GM19372 (cell line): Measurements from ENCODE around the gene COLQ.
"Not testable (repeated sequence)": the region's sequence is repeated elsewhere in the genome, so short reads cannot be mapped to it uniquely, and the experiment has no call there.

Source experiments
- ATAC-seq: cut with Tn5 transposase; IDR thresholded peaks from one replicate; pipeline ENCODE4 v1.9.1; 2021; ENCODE audit warnings: mild to moderate bottlenecking, low read depth, moderate library complexity; ENCODE audit not compliant: unreplicated experiment

The COLQ gene

DNA sequence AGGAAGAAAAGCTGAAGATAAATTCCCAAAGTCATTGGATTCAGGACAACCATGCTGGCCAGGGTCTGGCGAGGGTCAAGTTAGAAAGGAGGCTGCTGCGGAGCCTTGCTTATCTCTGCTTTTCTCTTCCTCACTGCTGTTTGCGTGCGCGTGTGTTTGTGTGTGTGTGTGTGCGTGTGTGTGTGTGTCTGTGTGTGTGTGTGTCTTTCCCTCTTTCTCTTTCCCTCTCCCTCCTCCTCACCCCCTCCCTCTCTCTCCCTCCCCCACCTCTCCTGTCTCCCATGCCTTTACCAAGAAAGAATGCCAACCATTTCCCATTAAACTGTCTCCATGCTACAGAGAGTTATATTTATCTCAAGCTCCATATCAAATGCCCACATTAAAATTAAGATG, at the start of gene COLQ:
TSS of gene COLQ (minus strand) at position 134 of the 393 bp plus-strand sequence. CDS start at position 53, 81 bp downstream.
- no peak for ATAC-seq

DNA sequence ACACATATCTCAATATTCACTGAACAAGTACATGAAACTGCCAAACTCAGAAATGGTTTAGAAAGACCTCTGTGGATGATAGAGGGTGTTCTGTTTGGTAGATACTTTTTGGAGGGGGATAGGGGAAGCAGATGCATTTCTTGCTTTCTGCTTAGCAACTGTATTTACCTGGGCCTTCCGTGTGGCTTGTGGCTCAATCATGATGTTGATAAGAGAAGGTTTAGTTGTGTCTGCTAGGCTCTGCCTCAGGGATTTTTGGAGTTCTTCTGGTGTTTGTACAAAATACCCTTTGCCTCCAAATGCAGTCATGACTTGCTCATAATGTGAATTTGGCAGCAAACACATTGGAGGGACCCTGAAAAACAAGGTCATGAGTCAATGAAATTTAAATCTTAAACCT, 41.7 kb upstream of the COLQ start:
- no peak for ATAC-seq

GRCh38 chr3:15562560-15562959, 41.1 kb upstream of the COLQ start:
- no peak for ATAC-seq

DNA sequence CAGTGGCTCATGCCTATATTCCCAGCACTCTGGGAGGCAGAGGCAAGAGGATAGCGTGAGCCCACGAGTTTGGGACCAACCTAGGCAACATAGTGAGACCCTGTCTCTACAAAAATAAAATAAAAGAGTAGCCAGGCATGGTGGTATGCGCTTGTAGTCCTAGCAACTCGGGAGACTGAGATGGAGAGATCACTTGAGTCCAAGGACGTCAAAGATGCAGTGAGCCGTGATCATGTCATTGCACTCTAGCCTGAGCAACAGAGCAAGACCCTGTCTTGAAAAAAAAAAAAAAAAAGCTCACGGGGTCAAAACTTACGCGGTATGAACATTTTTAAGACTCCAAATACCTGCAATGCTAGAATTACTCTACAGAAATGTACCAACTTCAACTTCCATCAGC, 37.1 kb upstream of the COLQ start:
- ATAC-seq = no peak

DNA sequence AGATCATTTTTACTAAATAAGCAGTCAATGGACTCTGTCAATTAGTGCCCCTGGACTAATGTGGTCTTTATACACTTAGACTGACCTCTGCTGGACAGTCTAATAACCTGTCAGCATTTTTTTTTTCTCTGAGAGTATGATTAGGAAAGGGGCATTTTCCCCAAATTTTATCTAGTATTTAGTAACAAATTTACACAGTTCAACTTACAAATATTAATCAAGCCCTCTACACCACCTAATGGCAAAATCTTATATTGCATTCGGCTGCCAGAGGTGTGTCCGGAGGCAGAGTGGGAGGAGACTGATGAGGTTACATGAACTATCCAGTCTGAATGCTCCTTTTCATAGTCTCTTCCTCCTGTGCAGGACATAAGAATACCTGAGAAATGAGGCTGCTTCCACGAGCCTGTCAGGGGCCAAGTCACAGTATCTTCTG, 36.0 kb upstream of the COLQ start:
- ATAC-seq = peak; percentile 63

DNA sequence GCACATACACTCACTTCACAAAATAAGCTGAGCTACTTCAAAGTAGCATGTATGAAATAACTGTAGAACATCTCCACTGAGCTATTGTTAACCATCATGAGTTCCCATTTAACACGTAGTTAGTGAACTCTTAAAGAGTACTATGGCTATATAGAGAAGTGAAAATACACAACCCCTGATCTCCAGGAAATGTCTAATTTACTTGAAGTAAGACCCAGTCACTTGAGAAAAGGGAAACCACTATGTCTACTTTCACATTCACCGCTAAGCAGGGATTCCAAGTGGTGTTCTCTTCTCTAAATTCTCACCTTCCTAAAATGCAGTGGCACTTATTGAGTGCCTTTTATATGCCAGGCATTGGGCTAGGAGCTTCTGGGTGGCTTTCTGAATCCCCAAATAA, 35.0 kb upstream of the COLQ start:
- ATAC-seq = peak; percentile 82

DNA sequence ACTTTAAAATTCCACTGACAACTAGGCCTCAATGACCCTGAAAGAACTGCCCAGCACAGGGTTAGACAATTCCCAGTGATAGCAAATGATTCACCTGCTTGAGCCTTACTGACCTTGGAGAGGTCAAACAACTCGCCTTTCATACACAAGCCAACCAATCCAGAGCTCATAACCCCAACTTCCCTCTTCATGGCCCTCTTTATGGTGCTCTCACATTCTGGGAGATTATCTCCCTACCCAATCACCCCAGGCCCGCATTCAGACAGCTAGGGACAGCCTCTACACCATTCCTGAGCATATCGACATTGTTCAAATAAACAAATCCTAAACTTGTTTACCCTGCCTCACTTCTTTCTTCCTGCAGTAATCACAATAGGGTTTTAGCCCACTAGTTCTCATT, 32.2 kb upstream of the COLQ start:
- ATAC-seq = no peak

DNA sequence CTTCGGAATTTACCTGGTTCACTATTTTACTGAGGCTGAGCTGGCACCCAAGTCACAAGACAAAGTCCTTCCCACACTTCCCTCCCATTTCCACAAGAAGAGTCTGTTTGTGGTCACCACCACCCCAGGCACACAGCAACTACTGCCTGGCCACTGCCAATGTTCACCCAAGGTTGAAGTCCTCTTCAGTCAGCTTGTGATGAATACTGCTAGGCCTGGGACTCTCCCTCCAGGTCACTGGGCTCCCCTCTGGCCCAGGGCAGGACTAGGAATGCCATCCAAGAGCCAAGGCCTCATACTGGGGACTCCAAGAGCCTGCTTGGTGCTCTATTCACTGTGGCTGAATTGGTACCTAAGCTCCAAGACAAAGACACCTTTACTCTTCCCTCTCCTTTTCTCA, 30.4 kb upstream of the COLQ start:
- no peak for ATAC-seq

- ATAC-seq = no peak
Measured at GRCh38 chr3:15549846-15550245, 28.3 kb upstream of the COLQ start.

DNA sequence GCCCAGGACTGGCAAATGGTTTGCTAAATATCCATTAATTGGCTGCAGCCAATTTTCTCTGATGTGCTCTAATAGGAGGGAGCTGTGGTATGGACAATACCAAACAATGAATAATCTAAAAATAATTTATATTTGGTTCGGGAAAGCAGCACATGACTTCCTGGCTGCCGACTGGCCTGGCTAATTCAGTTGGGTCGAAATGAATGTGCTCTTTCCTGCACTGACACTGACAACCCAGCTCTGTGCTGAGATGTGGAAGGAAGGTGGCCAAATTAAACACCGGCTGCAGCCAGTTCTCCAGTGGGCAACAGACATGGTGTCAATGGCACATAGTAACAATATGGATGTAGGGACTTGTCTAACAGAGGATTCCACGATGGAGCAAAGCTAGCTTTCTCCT, 21.1 kb upstream of the COLQ start:
- ATAC-seq = no peak

DNA sequence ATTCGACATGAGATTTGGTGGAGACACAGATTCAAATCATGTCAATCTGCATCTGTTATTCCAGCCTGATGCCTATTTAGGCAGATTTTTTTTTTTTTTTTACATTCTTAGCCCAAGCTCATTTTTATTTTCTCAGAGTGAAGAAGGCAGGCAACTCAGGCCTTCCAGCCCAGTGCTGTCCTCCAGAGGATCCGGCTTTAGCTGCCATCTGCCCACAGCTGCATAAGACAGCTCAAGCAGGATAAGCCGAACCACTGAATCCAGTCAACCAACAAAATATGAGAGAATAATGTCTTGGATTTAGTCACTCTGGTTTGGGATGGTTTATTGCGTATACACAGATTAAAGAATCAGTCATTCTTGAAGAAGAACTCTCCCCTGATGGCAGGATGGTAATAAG, 19.9 kb upstream of the COLQ start:
- ATAC-seq = no peak

GRCh38 chr3:15539066-15539465, 17.6 kb upstream of the COLQ start:
- ATAC-seq = no peak

DNA sequence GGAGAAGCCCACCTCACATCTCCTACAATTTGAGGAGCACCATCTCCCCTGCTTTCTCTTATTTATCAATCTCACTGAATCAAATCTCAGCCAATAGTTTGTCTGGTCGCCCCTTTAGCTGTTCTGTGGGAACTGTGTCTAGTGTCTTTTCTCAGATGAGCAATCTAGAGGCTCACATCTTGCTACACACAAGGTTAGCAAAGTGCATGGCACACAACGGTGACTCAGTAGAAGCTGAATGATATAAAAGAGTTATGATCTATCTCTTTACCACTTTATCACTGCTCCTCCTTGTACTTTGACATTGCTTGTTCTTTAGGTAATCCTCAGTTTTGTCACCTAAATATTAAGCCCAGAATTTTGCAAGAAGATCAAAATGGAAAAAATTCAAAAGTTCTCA, 16.8 kb upstream of the COLQ start:
- no peak for ATAC-seq

DNA sequence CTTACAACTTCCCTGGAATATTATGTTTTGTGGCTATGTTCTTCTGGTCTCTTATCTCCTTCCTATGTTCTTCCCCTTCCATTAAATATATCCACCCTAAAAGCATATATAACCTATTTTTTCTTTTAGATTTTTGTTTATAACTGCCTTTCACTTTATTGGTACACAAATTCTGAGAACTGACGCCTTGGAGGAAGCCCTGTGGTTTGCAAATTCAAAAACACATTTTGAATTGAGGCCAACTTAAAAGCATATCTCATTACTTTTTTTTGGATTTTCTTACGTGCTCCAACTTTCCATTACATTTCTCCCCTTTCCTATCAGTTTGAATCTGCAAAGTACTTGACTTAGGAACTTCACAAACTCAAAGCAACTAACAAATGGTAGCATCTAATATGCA, 15.3 kb upstream of the COLQ start:
- no peak for ATAC-seq

DNA sequence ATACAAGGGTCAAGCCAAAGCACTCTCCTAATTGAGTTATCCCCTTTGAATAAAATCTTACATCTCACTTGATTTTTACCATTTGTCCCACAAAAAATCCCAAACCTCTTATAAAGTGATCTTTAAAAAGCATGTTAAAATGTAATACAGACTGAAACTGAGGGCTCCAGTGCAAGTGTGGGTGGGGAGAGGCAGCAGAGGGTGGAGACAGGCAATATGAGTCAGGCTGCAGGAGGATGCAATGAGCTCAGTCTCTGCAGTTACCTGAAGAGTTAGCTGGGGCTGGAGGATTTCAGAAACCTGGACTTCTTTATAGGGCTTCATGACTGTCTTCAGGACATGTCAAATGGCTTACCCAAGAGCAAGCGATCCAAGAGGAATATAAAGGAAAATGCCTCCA, 14.2 kb upstream of the COLQ start:
- ATAC-seq = no peak

- not testable (repeated sequence) for ATAC-seq
Measured at GRCh38 chr3:15532614-15533013, 11.1 kb upstream of the COLQ start.

GRCh38 chr3:15531346-15531745, 9.8 kb upstream of the COLQ start:
- no peak for ATAC-seq

DNA sequence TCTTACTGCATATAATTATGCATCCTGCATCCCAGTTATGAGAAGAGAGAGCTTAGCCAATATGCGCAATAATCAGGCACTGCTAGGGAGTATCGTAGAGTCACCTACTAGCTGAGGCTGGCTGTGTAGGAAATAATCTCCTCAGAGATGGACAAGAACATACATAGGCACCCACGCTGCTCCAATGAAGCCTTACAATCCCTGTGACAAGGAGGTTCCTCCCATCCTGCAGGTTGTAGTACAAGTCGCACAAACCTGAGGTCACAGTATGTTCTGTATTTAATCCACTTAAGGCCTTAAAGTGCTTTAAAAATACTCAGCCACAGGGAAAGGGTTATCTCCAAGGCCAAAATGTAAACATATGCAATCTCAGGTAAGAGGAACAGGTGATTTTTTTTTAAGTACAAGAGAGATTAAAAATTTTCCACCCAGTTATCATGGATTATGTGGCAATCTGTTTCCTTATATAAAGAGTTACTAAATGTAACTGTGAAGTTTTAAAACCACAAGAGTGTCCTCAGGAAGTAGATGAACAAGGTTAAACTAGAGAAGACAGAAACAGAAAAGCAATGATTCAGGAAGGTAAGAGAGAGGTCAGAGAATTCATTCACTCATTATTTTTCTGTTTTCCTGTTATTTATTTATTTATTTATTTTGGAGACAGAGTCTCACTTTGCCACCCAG, 7.5 kb upstream of the COLQ start:
- no peak for ATAC-seq

GRCh38 chr3:15527031-15527459, 5.5 kb upstream of the COLQ start:
- ATAC-seq = no peak

- no peak for ATAC-seq
Measured at GRCh38 chr3:15525790-15526189, 4.3 kb upstream of the COLQ start.

DNA sequence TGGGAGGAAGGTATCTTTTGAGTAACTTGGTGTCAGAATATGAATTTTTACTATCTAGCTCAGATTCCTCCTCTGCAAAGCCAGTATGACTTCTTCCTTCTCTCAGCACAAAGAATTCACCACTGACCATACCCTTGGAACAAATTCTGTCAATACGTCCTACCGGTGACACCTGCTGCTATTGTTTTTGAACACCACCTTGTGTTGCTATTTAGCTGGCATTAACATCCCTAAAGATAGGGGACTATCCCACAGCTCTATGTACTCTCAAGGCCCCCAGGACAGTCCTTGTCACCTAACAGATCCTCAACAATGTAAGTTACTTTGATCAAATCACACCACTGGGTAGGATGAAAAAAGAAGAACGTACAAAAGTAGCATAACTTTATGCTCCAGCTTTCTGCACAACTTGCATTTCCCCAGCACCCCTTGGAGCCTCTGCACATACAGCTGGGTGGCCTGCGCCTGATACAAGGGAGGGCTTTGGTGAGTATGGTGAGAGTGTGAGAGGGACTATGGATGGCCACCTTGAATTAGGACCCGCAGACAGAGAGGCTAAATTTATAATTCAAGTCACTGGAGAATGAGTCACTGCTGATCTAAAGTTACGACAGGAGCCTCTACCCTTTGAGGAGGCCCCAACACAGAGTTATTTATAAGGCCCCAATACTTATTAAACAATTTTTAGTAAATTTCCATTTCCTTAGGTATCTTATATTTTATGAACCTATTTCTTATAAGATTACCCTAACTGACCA, 2.3 kb upstream of the COLQ start:
- no peak for ATAC-seq

GRCh38 chr3:15522016-15522415, 510 bp upstream of the COLQ start:
- ATAC-seq = no peak
